ENCODE results near the gene NF2.
"Not testable (repeated sequence)": the region's sequence is repeated elsewhere in the genome, so short reads cannot be mapped to it uniquely, and the experiment has no call there.

The NF2 gene

GRCh38 chr22:29603358-29604075, at the start of gene NF2:
TSS of gene NF2 (plus strand) at chr22:29603633. CDS start at chr22:29603999, 366 bp downstream.
- DNase-seq = peak; percentile 99

GRCh38 chr22:29555065-29555644, 48.3 kb upstream of the NF2 start:
- DNase-seq = no peak

DNA sequence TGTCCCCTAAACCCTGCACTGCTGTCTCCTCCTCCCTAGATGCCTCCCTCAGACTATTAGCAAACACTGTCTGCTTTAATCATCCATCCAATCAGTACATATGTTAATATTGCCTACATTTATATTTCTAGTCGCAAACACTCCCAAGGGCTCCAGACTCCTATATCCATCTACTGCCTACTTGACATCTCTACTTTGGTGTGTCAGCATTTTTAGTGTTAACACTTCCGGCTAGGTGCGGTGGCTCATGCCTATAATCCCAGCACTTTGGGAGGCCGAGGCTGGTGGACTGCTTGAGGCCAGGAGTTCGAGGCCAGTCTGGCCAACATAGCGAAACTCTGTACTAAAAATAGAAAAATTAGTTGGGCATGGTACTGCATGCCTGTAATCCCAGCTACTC, 44.4 kb upstream of the NF2 start:
- no peak for DNase-seq

GRCh38 chr22:29559853-29560252, 43.6 kb upstream of the NF2 start:
- DNase-seq = no peak

DNA sequence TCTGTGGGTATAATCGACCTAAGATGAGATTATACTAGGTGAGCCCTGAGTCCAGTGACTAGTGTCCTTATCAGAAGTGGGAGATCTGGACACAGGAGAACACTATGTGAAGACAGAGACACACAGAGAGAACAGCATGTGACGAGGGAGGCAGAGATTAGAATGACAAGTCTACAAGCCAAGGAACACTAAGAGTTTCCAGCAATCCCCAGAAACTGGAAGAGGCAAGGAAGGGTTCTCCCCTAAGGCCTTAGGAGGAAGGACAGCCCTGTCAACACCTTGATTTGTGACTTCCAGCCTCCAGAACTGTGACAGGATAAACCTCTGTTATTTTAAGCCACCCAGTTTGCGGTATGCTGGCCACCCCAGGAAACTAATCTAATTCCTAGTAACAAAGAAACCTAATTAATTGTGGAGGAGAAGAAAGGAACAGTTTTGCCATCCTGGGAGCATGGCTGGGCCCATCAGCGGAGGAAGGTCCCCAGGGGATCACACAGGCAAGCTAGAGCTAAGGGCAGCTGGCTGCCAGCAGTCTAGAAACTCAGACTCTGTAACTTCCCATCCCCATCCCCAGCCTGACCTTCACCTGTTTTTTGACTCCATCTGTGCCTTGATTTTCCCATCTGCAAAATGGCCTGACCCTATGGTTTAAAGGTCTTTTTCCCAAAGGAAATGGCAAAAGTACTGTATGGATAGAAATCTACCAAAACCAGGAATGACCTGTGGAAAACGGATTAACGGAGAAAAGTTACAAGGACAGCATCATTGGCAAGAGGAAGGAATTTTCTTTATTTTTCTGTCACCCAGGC, 39.6 kb upstream of the NF2 start:
- no peak for DNase-seq

GRCh38 chr22:29566513-29566912, 36.9 kb upstream of the NF2 start:
- not testable (repeated sequence) for DNase-seq

- DNase-seq = no peak
Measured at GRCh38 chr22:29567338-29567737, 36.1 kb upstream of the NF2 start.

DNA sequence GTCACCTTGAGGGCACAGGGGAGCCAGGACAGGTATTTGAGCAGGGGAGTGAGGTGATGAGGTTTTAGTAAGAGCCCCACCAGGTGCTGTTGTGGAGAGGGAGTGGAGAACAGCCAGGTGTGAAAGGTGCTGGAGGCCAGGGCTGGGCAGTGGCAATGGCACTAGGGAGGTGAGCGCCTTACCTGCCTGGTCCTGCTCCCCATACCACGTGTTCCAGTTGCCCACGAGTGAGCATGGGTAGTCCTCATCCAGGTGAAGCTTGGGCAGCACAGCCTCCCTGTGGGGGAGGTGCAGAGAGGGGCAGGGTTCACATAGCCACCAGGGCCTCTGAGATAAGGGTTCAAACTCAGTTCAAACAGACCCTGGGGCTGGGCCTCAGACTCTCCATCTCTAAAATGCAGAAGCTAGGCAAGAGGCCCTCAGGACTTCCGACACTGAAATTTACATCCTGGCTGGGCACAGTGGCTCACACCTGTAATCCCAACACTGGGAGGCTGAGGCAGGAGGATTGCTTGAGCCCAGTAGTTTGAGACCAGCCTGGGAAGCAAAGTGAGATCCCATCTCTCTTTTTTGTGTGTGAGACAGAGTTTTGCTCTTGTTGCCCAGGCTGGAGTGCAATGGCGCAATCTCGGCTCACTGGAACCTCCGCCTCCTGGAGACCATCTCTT, 34.3 kb upstream of the NF2 start:
- DNase-seq = no peak

DNA sequence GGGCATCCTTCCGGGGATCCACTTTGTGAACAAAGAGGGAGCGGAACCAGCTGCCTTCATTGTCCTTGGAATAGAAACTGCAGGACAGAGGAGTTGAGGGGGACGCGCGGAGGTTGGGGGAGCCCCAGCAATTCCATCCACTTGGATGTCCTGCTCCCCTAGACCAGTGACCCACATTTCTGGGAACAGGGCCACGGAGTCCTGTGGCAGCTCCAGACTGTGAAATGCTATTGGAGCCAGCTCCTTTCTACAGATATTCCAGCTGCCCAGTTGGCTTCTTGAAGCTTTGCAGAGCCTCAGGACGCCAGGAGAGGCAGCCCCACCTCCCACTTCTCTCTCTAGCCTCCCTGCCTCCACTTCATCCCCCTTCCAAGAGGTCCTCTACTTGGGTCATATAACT, 33.0 kb upstream of the NF2 start:
- peak in 1 of 2 experiments; percentile 28 for DNase-seq

GRCh38 chr22:29570912-29571549, 32.4 kb upstream of the NF2 start:
- no peak for DNase-seq

DNA sequence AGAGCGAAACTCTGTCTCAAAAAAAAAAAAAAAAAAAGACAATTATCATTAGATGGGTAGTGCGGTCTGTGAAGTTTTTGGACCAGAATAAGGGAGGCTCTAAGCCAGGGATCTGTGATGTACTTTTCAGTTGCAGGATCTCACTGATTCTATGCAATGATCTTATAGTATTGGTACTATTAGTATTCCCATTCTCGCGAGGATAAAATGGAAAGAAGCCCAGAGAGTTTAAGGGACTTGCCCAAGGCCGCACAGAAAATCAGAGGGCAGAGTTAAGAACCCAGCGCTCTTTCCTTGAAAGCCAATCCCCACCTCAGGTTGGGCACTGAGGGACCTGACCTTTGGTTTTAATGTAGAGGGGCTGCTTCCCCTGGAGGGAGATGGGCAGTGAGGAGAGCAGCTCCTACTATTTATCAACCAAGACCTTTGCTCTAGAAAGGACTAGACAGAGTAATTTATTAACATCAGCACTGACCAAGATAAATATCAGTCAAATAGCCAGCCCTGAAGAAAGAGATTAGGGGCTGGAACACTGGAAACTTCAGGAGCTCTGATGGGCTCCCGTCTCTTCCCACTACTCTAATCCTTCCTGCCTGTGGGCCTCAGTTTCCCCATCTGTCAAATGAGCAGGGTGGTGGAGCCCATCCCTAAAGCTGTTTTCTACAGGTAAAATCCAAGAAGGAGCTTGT, 28.5 kb upstream of the NF2 start:
- DNase-seq = no peak

GRCh38 chr22:29578462-29579200, 24.8 kb upstream of the NF2 start:
- no peak for DNase-seq

DNA sequence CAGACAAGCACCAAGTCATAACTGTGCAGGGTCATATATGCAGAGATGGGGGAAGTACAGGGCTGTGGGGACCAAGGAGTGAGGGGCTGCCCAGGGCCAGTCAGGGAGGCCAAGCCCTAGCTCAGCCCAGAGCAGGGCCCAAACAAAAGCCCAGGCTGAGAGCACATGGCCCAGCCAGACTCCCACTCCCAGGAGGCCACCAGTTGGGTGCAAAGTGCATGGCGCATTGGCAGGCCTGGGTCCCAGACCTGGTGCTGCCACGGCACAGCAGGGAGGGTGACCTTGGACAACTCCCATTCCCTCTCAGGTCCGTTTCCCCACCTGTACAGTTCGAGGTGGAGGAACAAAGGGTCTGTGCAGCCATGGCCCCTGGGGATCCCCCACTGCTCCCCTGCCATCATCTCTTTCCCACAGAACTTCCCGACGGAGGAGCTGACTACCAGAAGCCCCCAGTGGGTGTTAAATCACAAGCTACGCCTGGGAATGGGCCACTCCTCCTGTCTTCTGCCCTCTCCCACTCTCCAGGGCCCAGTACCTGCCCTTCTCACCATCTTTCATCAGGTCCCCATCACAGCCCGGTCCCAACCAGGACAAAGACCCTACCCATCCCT, 23.1 kb upstream of the NF2 start:
- no peak for DNase-seq

GRCh38 chr22:29581799-29582198, 21.6 kb upstream of the NF2 start:
- DNase-seq = no peak

DNA sequence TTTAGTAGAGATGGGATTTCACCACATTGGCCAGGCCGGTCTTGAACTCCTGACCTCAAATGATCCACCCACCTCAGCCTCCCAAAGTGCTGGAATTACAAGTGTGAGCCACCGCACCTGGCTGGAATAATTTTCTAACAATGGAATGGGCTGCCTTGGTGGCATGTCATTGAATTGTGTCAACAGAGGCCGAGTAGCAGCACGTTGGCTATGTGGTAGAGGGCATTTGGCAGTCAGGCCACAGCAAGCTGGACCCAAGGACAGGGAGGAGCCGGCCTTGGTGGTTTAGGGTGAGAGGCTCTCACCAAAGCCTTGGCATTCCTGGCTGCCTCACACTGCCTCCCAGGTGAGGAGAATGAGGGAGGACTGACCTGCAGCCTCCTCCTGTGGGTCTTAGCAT, 18.5 kb upstream of the NF2 start:
- no peak for DNase-seq

GRCh38 chr22:29586193-29586705, 17.2 kb upstream of the NF2 start:
- not testable (repeated sequence) for DNase-seq

DNA sequence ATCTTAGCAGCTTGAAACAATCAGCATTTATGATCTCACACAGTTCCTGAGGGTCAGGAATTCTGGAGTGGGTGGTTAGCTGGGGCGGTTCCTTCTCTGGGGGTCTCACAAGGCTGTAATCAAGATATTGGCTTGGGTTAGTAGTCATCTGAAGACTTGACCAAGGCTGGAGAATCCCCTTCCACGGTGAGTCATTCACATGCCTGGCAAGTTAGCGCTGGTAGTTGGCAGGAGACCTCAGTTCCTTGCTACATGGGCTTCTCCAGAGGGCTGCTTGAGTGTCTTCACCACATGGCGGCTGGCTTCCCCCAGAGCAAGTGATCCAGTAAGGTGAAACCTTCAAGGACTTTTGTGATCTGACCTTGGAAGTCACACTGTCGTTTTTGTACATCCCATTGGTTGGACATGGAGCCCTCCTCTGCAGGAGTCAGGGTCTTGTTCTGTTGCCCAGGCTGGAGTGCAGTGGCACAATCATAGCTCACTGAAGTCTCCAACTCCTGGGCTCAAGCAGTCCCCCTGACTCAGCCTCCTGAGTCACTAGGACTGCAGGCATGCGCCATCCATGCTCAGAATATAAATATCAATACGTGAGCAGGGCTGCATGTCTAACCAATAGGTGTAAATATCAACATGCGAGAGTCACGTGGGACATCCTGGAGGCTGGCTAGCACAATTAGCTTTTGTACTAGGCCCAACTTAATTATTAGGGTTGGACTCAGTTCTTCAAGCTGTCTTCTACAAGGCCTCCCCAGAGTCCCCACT, 15.3 kb upstream of the NF2 start:
- no peak for DNase-seq

GRCh38 chr22:29593923-29594322, 9.5 kb upstream of the NF2 start:
- no peak for DNase-seq

- DNase-seq = not testable (repeated sequence)
Measured at GRCh38 chr22:29594447-29594846, 9.0 kb upstream of the NF2 start.

GRCh38 chr22:29596408-29596807, 7.0 kb upstream of the NF2 start:
- DNase-seq = no peak

All from cerebellar nuclear complex (tissue), 1 donor.